GM19035 (cell line): ENCODE results near the gene CAPS.

Experiments used
- ATAC-seq: cut with Tn5 transposase; IDR thresholded peaks from one replicate; pipeline ENCODE4 v1.9.1; 2021; ENCODE audit not compliant: unreplicated experiment

Gene CAPS

GRCh38 chr19:5932609-5933262, 18.7 kb downstream of the CAPS start:
- no peak for ATAC-seq

GRCh38 chr19:5933391-5934068, 19.5 kb downstream of the CAPS start:
- no peak for ATAC-seq

GRCh38 chr19:5934069-5934401, 20.0 kb downstream of the CAPS start:
- ATAC-seq: no peak

- no peak for ATAC-seq
Measured at GRCh38 chr19:5934774-5935472, 20.9 kb downstream of the CAPS start.

GRCh38 chr19:5935473-5936291, 21.6 kb downstream of the CAPS start:
- ATAC-seq: no peak

- ATAC-seq: no peak
Measured at GRCh38 chr19:5936292-5936592, 22.2 kb downstream of the CAPS start.

- ATAC-seq: no peak
Measured at GRCh38 chr19:5937550-5937949, 23.5 kb downstream of the CAPS start.

- ATAC-seq: no peak
Measured at GRCh38 chr19:5940260-5941208, 26.5 kb downstream of the CAPS start.

- no peak for ATAC-seq
Measured at GRCh38 chr19:5941673-5942072, 27.6 kb downstream of the CAPS start.

- ATAC-seq: no peak
Measured at GRCh38 chr19:5943045-5943444, 29.0 kb downstream of the CAPS start.

- no peak for ATAC-seq
Measured at GRCh38 chr19:5943623-5944022, 29.6 kb downstream of the CAPS start.

GRCh38 chr19:5947435-5947834, 33.4 kb downstream of the CAPS start:
- no peak for ATAC-seq

GRCh38 chr19:5948752-5949564, 34.9 kb downstream of the CAPS start:
- no peak for ATAC-seq

- ATAC-seq: no peak
Measured at GRCh38 chr19:5949792-5950305, 35.8 kb downstream of the CAPS start.

- no peak for ATAC-seq
Measured at GRCh38 chr19:5950741-5951140, 36.7 kb downstream of the CAPS start.

GRCh38 chr19:5951338-5951861, 37.3 kb downstream of the CAPS start:
- no peak for ATAC-seq

- ATAC-seq: no peak
Measured at GRCh38 chr19:5952193-5953029, 38.4 kb downstream of the CAPS start.

GRCh38 chr19:5953030-5953589, 39.1 kb downstream of the CAPS start:
- no peak for ATAC-seq
